ENCODE results near the gene EIF1B.

DNA sequence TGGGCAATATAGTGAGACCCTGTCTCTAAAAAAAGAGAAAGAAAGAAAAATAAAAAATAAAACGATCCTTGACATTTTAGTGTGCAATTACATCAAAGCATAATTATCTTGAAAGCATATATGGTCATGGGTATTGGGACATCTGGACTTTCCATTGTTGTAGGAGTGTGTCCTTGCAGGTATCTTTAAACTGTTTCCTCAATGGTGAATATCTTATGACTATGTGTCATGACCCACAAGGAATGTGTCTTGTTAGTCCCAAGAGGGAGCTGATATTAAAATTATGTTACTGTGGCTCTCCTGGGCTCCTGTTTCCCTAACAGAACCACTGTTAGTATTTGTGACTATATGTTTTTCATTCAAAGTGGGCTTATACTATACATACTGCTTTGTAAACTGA lies 26.6 kb downstream of the EIF1B start:
- no peak for TF ChIP-seq EZH2 (IDR thresholded peaks at IDR 0.05; ENCODE audit: insufficient read depth, poor library complexity, severe bottlenecking)
- no peak for TF ChIP-seq EZH2phosphoT487 (IDR thresholded peaks at IDR 0.05; ENCODE audit: insufficient read depth, low read depth)

Data from GM23248 (cell line).